Liver (tissue), 9 donors: ENCODE measurements around the gene DOP1B. TPM values are rescaled to one million over a fixed set of nuclear protein-coding genes. Genes with fewer than 3 reads are reported as not detected.

Experiments
- DNase-seq: peaks from one replicate; pipeline ENCODE4 v3.0.0-alpha.2; 2017; ENCODE audit warnings: low spot score
- H3K27ac ChIP-seq, 2 donors: one replicate each; pipeline ENCODE4 v1.7.0; 2013; ENCODE audit warnings: inconsistent platforms in 2 of 2, low read length in 2 of 2, control low read depth in 1 of 2, low read depth in 1 of 2, mild to moderate bottlenecking in 1 of 2
- H3K27me3 ChIP-seq, 4 donors: one replicate each; pipeline versions ENCODE4 v1.6.1 to v1.7.0; 2013; ENCODE audit warnings: low read length in 3 of 4, inconsistent platforms in 1 of 4, mild to moderate bottlenecking in 1 of 4, moderate library complexity in 1 of 4; ENCODE audit not compliant: control insufficient read depth in 4 of 4, insufficient read depth in 4 of 4
- H3K36me3 ChIP-seq, 4 donors: one replicate each; pipeline versions ENCODE4 v1.6.1 to v1.7.0; 2013; ENCODE audit warnings: low read length in 3 of 4, mild to moderate bottlenecking in 3 of 4, low read depth in 1 of 4, moderate library complexity in 1 of 4; ENCODE audit not compliant: control insufficient read depth in 4 of 4, insufficient read depth in 3 of 4
- H3K4me1 ChIP-seq, 4 donors: one replicate each; pipeline versions ENCODE4 v1.6.1 to v1.7.0; 2013; ENCODE audit warnings: low read length in 3 of 4, mild to moderate bottlenecking in 3 of 4, moderate library complexity in 1 of 4; ENCODE audit not compliant: control insufficient read depth in 4 of 4, insufficient read depth in 4 of 4
- H3K4me3 ChIP-seq, 3 donors: one replicate each; pipeline versions ENCODE4 v1.6.1 to v1.7.0; 2013; ENCODE audit warnings: low read length in 3 of 3, control low read depth in 1 of 3, low read depth in 1 of 3, mild to moderate bottlenecking in 1 of 3
- H3K9ac ChIP-seq, 2 donors: one replicate each; pipeline ENCODE4 v1.7.0; 2013; ENCODE audit warnings: low read length in 2 of 2, mild to moderate bottlenecking in 2 of 2, moderate library complexity in 2 of 2, control low read depth in 1 of 2, low read depth in 1 of 2
- H3K9me3 ChIP-seq, 4 donors: one replicate each; pipeline versions ENCODE4 v1.6.1 to v1.7.0; 2013; ENCODE audit warnings: low read length in 3 of 4; ENCODE audit not compliant: control insufficient read depth in 4 of 4
- EGR1 ChIP-seq, 2 donors: IDR thresholded peaks; 2 replicates each; pipeline ENCODE4 v1.6.1; 2016 to 2018; ENCODE audit warnings: antibody characterized with exemption in 2 of 2, low read depth in 2 of 2
- FOXA1 ChIP-seq: IDR thresholded peaks from 2 replicates; pipeline ENCODE4 v1.6.1; 2016; ENCODE audit warnings: antibody characterized with exemption
- FOXA2 ChIP-seq: IDR thresholded peaks from 2 replicates; pipeline ENCODE4 v1.6.1; 2016; ENCODE audit warnings: antibody characterized with exemption
- GABPA ChIP-seq, 2 donors: IDR thresholded peaks in 1 of 2; conservative IDR thresholded peaks in 1 of 2; 2 replicates each; pipeline ENCODE4 v1.6.1; 2016; ENCODE audit warnings: antibody characterized with exemption in 2 of 2, mild to moderate bottlenecking in 1 of 2, moderate library complexity in 1 of 2
- HNF4A ChIP-seq, 2 donors: conservative IDR thresholded peaks; 2 replicates each; pipeline ENCODE4 v1.6.1; 2016; ENCODE audit warnings: antibody characterized with exemption in 2 of 2, mild to moderate bottlenecking in 2 of 2
- HNF4G ChIP-seq: IDR thresholded peaks from 2 replicates; pipeline ENCODE4 v1.6.1; 2016; ENCODE audit warnings: antibody characterized with exemption
- JUND ChIP-seq, 2 donors: IDR thresholded peaks; 2 replicates each; pipeline ENCODE4 v1.6.1; 2016; ENCODE audit warnings: antibody characterized with exemption in 2 of 2
- NR2F2 ChIP-seq: IDR thresholded peaks from 2 replicates; pipeline ENCODE4 v1.6.1; 2016; ENCODE audit warnings: antibody characterized with exemption
- RAD21 ChIP-seq, 2 donors: IDR thresholded peaks; 2 replicates each; pipeline ENCODE4 v1.6.1; 2016; ENCODE audit warnings: antibody characterized with exemption in 2 of 2, mild to moderate bottlenecking in 2 of 2
- RXRA ChIP-seq, 2 donors: IDR thresholded peaks; 2 replicates each; pipeline ENCODE4 v1.6.1; 2017 to 2018; ENCODE audit warnings: antibody characterized with exemption in 2 of 2, mild to moderate bottlenecking in 1 of 2
- SP1 ChIP-seq: IDR thresholded peaks from 2 replicates; pipeline ENCODE4 v1.6.1; 2018; ENCODE audit warnings: antibody characterized with exemption, mild to moderate bottlenecking
- TAF1 ChIP-seq: conservative IDR thresholded peaks from 2 replicates; pipeline ENCODE4 v1.6.1; 2016; ENCODE audit warnings: antibody characterized with exemption, mild to moderate bottlenecking
- YY1 ChIP-seq: IDR thresholded peaks from 2 replicates; pipeline ENCODE4 v1.6.1; 2016; ENCODE audit warnings: antibody characterized with exemption, mild to moderate bottlenecking
- WGBS: extraction: QIAGEN DNeasy Blood & Tissue Kit; methylation state at CpG from one replicate; pipeline ENCODE4 v1.1.7; 2013; 5-methylcytosine and 5-hydroxymethylcytosine counted together
- polyA plus RNA-seq, 2 donors: library from polyadenylated mRNA; stranded (reverse) in 1 of 2; unstranded in 1 of 2; fragments of 200-250 nt in 1 of 2; fragments of >200 nt in 1 of 2; fragmentation: Nextera tagmentation in 1 of 2; extraction: Ambion mirVana in 1 of 2; gene quantifications; one replicate each; pipeline versions ENCODE4 v1.2.1 to v1.2.3, GENCODE V29; 2013 to 2015
- total RNA-seq, 2 donors: library from RNA; depleted of rRNA; stranded (reverse); fragments of >200 nt; gene quantifications; one replicate each; pipeline ENCODE4 v1.2.3, GENCODE V29; 2014
- TF ChIP-seq, protein P1 (sequence below): IDR thresholded peaks from 2 replicates; pipeline ENCODE4 v1.6.1; 2016; ENCODE audit warnings: antibody characterized with exemption
- TF ChIP-seq, protein P2 (sequence below): fragments of 150-350 bp; IDR thresholded peaks from 2 replicates; pipeline ENCODE4 v1.5.1; 2017; ENCODE audit warnings: improper control_type of control experiment, low read depth, low read length; ENCODE audit not compliant: missing input control
- TF ChIP-seq, protein P3 (sequence below): IDR thresholded peaks from 2 replicates; pipeline ENCODE4 v1.6.1; 2016; ENCODE audit warnings: antibody characterized with exemption, mild to moderate bottlenecking
- TF ChIP-seq, protein P4 (sequence below): IDR thresholded peaks from 2 replicates; pipeline ENCODE4 v1.6.1; 2016; ENCODE audit warnings: antibody characterized with exemption
- TF ChIP-seq, protein P5 (sequence below): IDR thresholded peaks from 2 replicates; pipeline ENCODE4 v1.6.1; 2016; ENCODE audit warnings: antibody characterized with exemption
- donor health status: healthy.
- donor health status: healthy.
- donor health status: healthy.
- donor health status: healthy.
- donor health status: healthy.

Gene DOP1B
- total and polyA plus RNA-seq, 4 donors, result 5.8 to 7.1 (median 6.3) TPM

DNA sequence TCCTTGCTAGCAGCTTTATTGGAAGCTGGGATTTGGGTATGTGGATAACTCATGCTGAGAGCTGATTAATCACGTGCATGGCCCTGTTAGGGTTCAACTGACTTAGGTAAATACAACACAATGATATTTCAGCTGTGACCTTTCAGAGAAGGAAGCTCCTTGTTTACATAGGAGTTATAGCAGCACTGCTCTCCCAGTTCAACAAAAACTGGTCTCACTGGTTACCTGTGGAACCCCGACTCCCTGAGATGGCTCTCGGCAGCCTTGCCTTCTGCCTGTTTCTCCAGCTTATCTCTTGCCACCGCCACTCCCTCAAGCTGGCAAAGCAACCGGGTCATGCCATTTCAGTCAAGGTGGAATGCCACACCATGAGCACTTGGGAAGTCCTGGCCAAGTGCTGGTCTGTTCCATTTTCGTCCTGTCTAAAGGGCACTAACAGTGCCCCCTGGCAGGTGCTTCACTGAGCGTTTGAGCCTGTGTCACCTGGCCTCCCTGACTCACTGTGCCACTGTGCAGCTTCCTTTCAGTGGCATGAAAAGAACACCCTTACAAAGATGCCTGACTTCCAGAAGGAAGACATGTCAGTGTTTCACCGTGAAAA is 31.6 kb downstream of the DOP1B start:
- Histone ChIP-seq H3K4me1 (peaks cover 2 to 17% (median 6%) of the 10 kb centered on the region in 4 donors), H3K27ac (peak overlapping the region in 1 of 2 donors; percentile 13), H3K27me3 (no peaks in the 10 kb centered on the region), H3K4me3 (no peak overlapping the region), H3K36me3 (no peaks in the 10 kb centered on the region), H3K9ac (no peak overlapping the region), H3K9me3 (no peaks in the 10 kb centered on the region)
- no peak for TF ChIP-seq TAF1
- TF ChIP-seq, protein P1, sequence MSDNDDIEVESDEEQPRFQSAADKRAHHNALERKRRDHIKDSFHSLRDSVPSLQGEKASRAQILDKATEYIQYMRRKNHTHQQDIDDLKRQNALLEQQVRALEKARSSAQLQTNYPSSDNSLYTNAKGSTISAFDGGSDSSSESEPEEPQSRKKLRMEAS, result peak; percentile 81
- TF ChIP-seq, protein P2, sequence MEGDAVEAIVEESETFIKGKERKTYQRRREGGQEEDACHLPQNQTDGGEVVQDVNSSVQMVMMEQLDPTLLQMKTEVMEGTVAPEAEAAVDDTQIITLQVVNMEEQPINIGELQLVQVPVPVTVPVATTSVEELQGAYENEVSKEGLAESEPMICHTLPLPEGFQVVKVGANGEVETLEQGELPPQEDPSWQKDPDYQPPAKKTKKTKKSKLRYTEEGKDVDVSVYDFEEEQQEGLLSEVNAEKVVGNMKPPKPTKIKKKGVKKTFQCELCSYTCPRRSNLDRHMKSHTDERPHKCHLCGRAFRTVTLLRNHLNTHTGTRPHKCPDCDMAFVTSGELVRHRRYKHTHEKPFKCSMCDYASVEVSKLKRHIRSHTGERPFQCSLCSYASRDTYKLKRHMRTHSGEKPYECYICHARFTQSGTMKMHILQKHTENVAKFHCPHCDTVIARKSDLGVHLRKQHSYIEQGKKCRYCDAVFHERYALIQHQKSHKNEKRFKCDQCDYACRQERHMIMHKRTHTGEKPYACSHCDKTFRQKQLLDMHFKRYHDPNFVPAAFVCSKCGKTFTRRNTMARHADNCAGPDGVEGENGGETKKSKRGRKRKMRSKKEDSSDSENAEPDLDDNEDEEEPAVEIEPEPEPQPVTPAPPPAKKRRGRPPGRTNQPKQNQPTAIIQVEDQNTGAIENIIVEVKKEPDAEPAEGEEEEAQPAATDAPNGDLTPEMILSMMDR, result no peak
- peak; percentile 63 for TF ChIP-seq YY1
- TF ChIP-seq, protein P3, sequence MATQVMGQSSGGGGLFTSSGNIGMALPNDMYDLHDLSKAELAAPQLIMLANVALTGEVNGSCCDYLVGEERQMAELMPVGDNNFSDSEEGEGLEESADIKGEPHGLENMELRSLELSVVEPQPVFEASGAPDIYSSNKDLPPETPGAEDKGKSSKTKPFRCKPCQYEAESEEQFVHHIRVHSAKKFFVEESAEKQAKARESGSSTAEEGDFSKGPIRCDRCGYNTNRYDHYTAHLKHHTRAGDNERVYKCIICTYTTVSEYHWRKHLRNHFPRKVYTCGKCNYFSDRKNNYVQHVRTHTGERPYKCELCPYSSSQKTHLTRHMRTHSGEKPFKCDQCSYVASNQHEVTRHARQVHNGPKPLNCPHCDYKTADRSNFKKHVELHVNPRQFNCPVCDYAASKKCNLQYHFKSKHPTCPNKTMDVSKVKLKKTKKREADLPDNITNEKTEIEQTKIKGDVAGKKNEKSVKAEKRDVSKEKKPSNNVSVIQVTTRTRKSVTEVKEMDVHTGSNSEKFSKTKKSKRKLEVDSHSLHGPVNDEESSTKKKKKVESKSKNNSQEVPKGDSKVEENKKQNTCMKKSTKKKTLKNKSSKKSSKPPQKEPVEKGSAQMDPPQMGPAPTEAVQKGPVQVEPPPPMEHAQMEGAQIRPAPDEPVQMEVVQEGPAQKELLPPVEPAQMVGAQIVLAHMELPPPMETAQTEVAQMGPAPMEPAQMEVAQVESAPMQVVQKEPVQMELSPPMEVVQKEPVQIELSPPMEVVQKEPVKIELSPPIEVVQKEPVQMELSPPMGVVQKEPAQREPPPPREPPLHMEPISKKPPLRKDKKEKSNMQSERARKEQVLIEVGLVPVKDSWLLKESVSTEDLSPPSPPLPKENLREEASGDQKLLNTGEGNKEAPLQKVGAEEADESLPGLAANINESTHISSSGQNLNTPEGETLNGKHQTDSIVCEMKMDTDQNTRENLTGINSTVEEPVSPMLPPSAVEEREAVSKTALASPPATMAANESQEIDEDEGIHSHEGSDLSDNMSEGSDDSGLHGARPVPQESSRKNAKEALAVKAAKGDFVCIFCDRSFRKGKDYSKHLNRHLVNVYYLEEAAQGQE, result no peak
- peak; percentile 78 for TF ChIP-seq FOXA1
- TF ChIP-seq, protein P4, sequence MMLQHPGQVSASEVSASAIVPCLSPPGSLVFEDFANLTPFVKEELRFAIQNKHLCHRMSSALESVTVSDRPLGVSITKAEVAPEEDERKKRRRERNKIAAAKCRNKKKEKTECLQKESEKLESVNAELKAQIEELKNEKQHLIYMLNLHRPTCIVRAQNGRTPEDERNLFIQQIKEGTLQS, result no peak
- peak; percentile 95 for TF ChIP-seq FOXA2
- TF ChIP-seq NR2F2, result no peak
- peak; percentile 80 to 83 for TF ChIP-seq HNF4A (conservative IDR thresholded peaks at IDR 0.05)
- TF ChIP-seq HNF4G, result no peak
- TF ChIP-seq, protein P5, sequence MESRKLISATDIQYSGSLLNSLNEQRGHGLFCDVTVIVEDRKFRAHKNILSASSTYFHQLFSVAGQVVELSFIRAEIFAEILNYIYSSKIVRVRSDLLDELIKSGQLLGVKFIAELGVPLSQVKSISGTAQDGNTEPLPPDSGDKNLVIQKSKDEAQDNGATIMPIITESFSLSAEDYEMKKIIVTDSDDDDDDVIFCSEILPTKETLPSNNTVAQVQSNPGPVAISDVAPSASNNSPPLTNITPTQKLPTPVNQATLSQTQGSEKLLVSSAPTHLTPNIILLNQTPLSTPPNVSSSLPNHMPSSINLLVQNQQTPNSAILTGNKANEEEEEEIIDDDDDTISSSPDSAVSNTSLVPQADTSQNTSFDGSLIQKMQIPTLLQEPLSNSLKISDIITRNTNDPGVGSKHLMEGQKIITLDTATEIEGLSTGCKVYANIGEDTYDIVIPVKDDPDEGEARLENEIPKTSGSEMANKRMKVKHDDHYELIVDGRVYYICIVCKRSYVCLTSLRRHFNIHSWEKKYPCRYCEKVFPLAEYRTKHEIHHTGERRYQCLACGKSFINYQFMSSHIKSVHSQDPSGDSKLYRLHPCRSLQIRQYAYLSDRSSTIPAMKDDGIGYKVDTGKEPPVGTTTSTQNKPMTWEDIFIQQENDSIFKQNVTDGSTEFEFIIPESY, result peak; percentile 35
- no peak for TF ChIP-seq GABPA (IDR thresholded peaks at IDR 0.05 in 1 of 2, conservative IDR thresholded peaks at IDR 0.05 in 1 of 2)
- no peak for TF ChIP-seq EGR1 (IDR thresholded peaks at IDR 0.05; ENCODE audit: low read depth in 2 of 2)
- TF ChIP-seq RAD21 (IDR thresholded peaks at IDR 0.05), result peak; percentile 53 to 66
- peak; percentile 68 to 79 for TF ChIP-seq RXRA (IDR thresholded peaks at IDR 0.05)
- TF ChIP-seq SP1, result peak; percentile 79
- peak in 1 of 2 donors; percentile 43 for TF ChIP-seq JUND (IDR thresholded peaks at IDR 0.05)
- WGBS, result 31% methylated on average over 8 of the region's 8 CpGs
- no peak for DNase-seq
